ENCODE results near the gene PTPRM.

- TF ChIP-seq, protein P1, sequence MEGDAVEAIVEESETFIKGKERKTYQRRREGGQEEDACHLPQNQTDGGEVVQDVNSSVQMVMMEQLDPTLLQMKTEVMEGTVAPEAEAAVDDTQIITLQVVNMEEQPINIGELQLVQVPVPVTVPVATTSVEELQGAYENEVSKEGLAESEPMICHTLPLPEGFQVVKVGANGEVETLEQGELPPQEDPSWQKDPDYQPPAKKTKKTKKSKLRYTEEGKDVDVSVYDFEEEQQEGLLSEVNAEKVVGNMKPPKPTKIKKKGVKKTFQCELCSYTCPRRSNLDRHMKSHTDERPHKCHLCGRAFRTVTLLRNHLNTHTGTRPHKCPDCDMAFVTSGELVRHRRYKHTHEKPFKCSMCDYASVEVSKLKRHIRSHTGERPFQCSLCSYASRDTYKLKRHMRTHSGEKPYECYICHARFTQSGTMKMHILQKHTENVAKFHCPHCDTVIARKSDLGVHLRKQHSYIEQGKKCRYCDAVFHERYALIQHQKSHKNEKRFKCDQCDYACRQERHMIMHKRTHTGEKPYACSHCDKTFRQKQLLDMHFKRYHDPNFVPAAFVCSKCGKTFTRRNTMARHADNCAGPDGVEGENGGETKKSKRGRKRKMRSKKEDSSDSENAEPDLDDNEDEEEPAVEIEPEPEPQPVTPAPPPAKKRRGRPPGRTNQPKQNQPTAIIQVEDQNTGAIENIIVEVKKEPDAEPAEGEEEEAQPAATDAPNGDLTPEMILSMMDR (IDR thresholded peaks at IDR 0.05), result no peak
- TF ChIP-seq TCF7L2 (IDR thresholded peaks at IDR 0.05; ENCODE audit: low read depth, low read length) (no peak), POLR2AphosphoS5 (IDR thresholded peaks at IDR 0.05; ENCODE audit: low read depth, low read length) (no peak)
- TF ChIP-seq, protein P2, sequence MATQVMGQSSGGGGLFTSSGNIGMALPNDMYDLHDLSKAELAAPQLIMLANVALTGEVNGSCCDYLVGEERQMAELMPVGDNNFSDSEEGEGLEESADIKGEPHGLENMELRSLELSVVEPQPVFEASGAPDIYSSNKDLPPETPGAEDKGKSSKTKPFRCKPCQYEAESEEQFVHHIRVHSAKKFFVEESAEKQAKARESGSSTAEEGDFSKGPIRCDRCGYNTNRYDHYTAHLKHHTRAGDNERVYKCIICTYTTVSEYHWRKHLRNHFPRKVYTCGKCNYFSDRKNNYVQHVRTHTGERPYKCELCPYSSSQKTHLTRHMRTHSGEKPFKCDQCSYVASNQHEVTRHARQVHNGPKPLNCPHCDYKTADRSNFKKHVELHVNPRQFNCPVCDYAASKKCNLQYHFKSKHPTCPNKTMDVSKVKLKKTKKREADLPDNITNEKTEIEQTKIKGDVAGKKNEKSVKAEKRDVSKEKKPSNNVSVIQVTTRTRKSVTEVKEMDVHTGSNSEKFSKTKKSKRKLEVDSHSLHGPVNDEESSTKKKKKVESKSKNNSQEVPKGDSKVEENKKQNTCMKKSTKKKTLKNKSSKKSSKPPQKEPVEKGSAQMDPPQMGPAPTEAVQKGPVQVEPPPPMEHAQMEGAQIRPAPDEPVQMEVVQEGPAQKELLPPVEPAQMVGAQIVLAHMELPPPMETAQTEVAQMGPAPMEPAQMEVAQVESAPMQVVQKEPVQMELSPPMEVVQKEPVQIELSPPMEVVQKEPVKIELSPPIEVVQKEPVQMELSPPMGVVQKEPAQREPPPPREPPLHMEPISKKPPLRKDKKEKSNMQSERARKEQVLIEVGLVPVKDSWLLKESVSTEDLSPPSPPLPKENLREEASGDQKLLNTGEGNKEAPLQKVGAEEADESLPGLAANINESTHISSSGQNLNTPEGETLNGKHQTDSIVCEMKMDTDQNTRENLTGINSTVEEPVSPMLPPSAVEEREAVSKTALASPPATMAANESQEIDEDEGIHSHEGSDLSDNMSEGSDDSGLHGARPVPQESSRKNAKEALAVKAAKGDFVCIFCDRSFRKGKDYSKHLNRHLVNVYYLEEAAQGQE (IDR thresholded peaks at IDR 0.05; ENCODE audit: insufficient read depth in 1 of 2, low read depth in 2 of 2, low read length in 1 of 2), result no peak
These were observed 18.9 kb upstream of the PTPRM start for GRCh38 chr18:7548221-7548620.

Measured in Panc1 (cell line).